Right lobe of liver (tissue), 6 donors: ENCODE data around the gene USP43. TPM values are rescaled to one million over a fixed set of nuclear protein-coding genes. Genes with fewer than 3 reads are reported as not detected.
A peak's percentile ranks its signal among the peaks of the same experiment; 100 is the strongest.

Source experiments
- ATAC-seq, 4 donors: fragments of 200-7000 bp; cut with Tn5 transposase; one replicate each; pipeline ENCODE4 v1.9.1; 2020; ENCODE audit warnings: mild to moderate bottlenecking in 4 of 4, moderate library complexity in 4 of 4
- DNase-seq, 3 donors: peaks; one replicate each; pipeline ENCODE4 v3.0.0-alpha.2; 2020
- H3K27ac ChIP-seq, 3 donors: fragments of 200-600 bp; one replicate each; pipeline ENCODE4 v1.8.0; 2022
- H3K27me3 ChIP-seq, 2 donors: fragments of 200-600 bp; one replicate each; pipeline ENCODE4 v1.8.0; 2022
- H3K36me3 ChIP-seq, 4 donors: fragments of 200-600 bp; sonication (generic) in 1 of 4; one replicate each; pipeline versions ENCODE4 v1.5.1 to v1.8.0; 2017 to 2022; ENCODE audit warnings: control low read depth in 1 of 4
- H3K4me1 ChIP-seq, 4 donors: fragments of 200-600 bp; sonication (generic) in 1 of 4; one replicate each; pipeline versions ENCODE4 v1.5.1 to v1.8.0; 2017 to 2022; ENCODE audit warnings: control low read depth in 1 of 4
- H3K4me3 ChIP-seq, 3 donors: fragments of 200-600 bp; one replicate each; pipeline ENCODE4 v1.8.0; 2022
- H3K9me3 ChIP-seq, 4 donors: fragments of 200-600 bp; sonication (generic) in 1 of 4; one replicate each; pipeline versions ENCODE4 v1.5.1 to v1.8.0; 2017 to 2022; ENCODE audit warnings: control low read depth in 1 of 4
- CTCF ChIP-seq, 4 donors: fragments of 200-600 bp in 3 of 4; fragments of 450-650 bp in 1 of 4; IDR thresholded peaks; one replicate each; pipeline versions ENCODE4 v1.5.1 to v1.8.0; 2016 to 2022; ENCODE audit warnings: antibody characterized with exemption in 4 of 4, mild to moderate bottlenecking in 2 of 4
- POLR2A ChIP-seq: fragments of 450-650 bp; IDR thresholded peaks from one replicate; pipeline ENCODE4 v1.6.1; 2017; ENCODE audit warnings: antibody characterized with exemption, mild to moderate bottlenecking
- WGBS: methylation state at CpG from one replicate; pipeline ENCODE4 v1.1.6; 2018; ENCODE audit warnings: low coverage, low lambda C conversion rate; ENCODE audit not compliant: insufficient coverage; ENCODE audit errors: missing lambda C conversion rate; 5-methylcytosine and 5-hydroxymethylcytosine counted together
- intact Hi-C, 2 donors: fragments of 100-400 bp; cut with DNase I; formaldehyde crosslinking; loops; one replicate each; pipeline versions ENCODE4 v1.11.2 to v1.14.1; 2022
- total RNA-seq, 6 experiments: library from RNA; depleted of rRNA in 2 of 6; stranded (reverse); fragments of >200 nt in 2 of 6; fragmentation: NEBNext Ultra II Directional in 3 of 6; extraction: Animal tissue kit (Norgen Biotek cat#: 25700) in 3 of 6; gene quantifications; one replicate each; pipeline versions ENCODE4 v1.1.0 to v1.2.4, GENCODE V29; 2016 to 2023
- donor health status: DM: no; HTN: yes; CAD: no.
- donor health status: DM: no; HTN: no; CAD: no.
- donor health status: DM: no; HTN: no; CAD: no.
- donor health status: DM: no; HTN: yes; CAD: no.
- donor health status: DM: no; HTN: yes; CAD: no.

USP43 gene
- total RNA-seq, 6 experiments from 2014 or later = 2.1 to 11.6 (median 6.8) TPM

- no peaks in the 10 kb centered on the region for H3K36me3 ChIP-seq
- intact Hi-C loops = no loop called here
- WGBS = 3% methylated on average over 13 of the region's 51 CpGs
- peak overlapping the region; percentile 65 to 92 (median 85) for H3K27ac ChIP-seq
- ATAC-seq (peak; percentile 61 to 75 (median 66)), DNase-seq (peak; percentile 75 to 84 (median 80))
- H3K4me3 ChIP-seq = peak overlapping the region; percentile 66 to 76 (median 73)
- peaks cover 0 to 13% (median 0%) of the 10 kb centered on the region in 4 donors for H3K4me1 ChIP-seq
- H3K9me3 ChIP-seq = no peaks in the 10 kb centered on the region
- TF ChIP-seq POLR2A (no peak), CTCF (IDR thresholded peaks at IDR 0.05) (peak in 3 of 4 donors; percentile 20 to 42 (median 29))
- H3K27me3 ChIP-seq = no peaks in the 10 kb centered on the region
Measured at GRCh38 chr17:9645851-9646545, 681 bp downstream of the USP43 start.

- H3K9me3 ChIP-seq = no peaks in the 10 kb centered on the region
- TF ChIP-seq CTCF (IDR thresholded peaks at IDR 0.05) = no peak
- no peak for TF ChIP-seq POLR2A
- peak overlapping the region in 1 of 3 donors; percentile 85 for H3K27ac ChIP-seq
- intact Hi-C loops = no loop called here
- DNase-seq (no peak), ATAC-seq (no peak)
- H3K36me3 ChIP-seq = no peaks in the 10 kb centered on the region
- peaks cover 0 to 13% (median 0%) of the 10 kb centered on the region in 4 donors for H3K4me1 ChIP-seq
- WGBS = 36% methylated on average over 8 of the region's 8 CpGs
- H3K4me3 ChIP-seq = peak overlapping the region; percentile 66 to 76 (median 73)
- no peaks in the 10 kb centered on the region for H3K27me3 ChIP-seq
Measured at GRCh38 chr17:9646546-9646885, 1.2 kb downstream of the USP43 start.

- Histone ChIP-seq H3K27me3 (no peaks in the 10 kb centered on the region), H3K4me3 (no peak overlapping the region), H3K27ac (no peak overlapping the region), H3K36me3 (no peaks in the 10 kb centered on the region), H3K4me1 (peaks cover 0 to 13% (median 0%) of the 10 kb centered on the region in 4 donors), H3K9me3 (no peaks in the 10 kb centered on the region)
- TF ChIP-seq CTCF (IDR thresholded peaks at IDR 0.05) (no peak), POLR2A (no peak)
- 35% methylated on average over 4 of the region's 4 CpGs for WGBS
- intact Hi-C loops = no loop called here
- DNase-seq = no peak
- ATAC-seq = no peak
Measured at GRCh38 chr17:9647014-9647413, 1.7 kb downstream of the USP43 start.

GRCh38 chr17:9648521-9649110 is 3.3 kb downstream of the USP43 start:
- WGBS = 47% methylated on average over 2 of the region's 3 CpGs
- no peak for DNase-seq
- Histone ChIP-seq H3K4me1 (peaks cover 0 to 12% (median 0%) of the 10 kb centered on the region in 4 donors), H3K27ac (no peak overlapping the region), H3K9me3 (no peaks in the 10 kb centered on the region), H3K4me3 (no peak overlapping the region), H3K27me3 (no peaks in the 10 kb centered on the region), H3K36me3 (no peaks in the 10 kb centered on the region)
- TF ChIP-seq POLR2A (no peak), CTCF (IDR thresholded peaks at IDR 0.05) (no peak)
- intact Hi-C loops = no loop called here
- ATAC-seq = no peak
